ENCODE data around the gene PDGFRB.

The PDGFRB gene

DNA sequence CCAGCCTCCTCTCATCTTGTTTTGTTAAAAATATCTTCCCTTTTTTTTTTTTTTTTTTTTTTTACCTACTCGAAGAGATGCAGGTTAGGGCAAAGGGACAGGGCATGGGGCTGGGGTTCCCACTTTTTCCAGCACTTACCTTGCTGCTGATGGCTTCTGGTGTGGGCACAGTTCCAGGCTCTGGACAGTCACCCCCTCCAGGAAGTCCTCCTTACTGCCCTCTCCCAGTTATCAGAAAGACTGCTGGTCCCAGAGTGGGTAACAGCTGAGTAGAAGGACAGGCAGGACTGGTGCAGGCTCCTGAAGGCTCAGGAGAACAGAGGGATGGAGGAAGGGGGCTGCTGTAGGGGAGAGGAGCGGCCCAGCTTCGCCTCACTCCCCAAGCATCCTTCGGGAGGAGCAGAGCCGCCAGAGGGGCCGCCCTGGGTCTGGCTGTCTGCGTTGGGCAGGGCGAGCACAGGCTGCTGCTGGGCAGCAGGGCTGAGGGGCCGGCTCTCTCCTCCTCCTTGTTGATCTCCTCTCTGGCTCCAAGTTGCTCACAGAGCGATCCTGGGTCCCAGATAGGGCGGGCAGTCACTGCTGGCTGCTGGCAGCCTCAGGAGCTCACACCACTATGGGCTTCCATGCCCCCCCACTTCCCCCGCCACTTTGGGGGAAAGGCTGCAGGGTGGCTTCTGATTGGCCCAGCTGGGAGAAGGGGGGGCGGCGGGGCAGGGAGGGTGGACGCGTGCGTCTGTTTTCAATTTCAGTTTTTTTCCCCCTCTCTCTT, at the start of gene PDGFRB:
Gene PDGFRB (minus strand): TSS at position 588 of the 769 bp plus-strand sequence. CDS start 18,798 bp downstream, outside the sequence.
- peak; percentile 77 for DNase-seq (ENCODE audit: low read depth)

DNA sequence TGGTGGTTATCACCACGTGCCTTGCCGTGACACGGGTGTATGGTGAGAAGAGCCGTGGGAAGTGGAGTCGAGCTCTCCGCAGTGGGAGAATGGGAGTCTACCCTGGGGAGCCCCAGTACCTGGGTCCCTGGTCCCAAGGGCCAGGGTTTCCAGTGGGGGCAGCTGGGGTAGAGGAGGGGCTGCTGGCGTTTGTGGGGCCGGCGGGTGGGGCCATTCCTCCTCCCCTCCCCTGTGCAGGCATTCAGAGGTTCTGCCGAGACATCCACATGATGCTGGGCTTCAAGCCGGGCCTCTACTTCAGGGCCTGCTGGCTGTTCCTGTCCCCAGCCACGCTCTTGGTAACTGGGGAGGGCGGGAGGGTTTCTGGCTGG, 48.9 kb upstream of the PDGFRB start:
- no peak for DNase-seq (ENCODE audit: low read depth)

DNA sequence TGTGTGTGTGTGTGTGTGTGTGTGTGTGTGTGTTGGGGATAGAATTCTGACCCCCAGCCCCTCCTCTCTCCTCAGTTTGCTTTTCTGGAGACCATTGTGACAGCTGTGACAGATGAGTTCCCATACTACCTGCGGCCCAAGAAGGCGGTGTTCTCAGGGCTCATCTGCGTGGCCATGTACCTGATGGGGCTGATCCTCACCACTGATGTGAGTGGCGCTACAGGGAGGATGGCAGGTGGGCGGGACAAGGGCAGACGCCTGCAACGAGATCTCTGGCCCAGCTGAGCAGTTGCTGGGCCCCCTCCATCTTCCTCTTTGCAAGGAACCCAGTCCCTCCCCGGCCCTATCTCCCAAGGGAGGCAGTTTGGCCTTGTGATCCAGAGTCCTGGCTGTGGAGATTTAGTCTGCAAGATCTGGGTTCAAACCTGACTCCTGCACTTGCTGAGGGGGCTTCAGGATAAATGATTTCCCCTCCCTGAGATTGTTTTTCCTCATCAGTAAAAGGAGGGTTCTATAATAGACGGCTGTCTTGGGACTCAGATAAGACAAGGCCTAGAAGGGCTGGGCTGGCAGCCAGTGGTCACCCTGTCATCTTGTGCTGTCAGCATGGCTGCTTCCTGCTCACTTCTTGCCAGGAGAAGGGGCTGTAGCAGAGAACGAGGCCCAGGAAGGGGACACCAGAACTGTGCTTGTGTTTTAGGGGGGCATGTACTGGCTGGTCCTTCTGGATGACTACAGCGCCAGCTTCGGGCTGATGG, 48.4 kb upstream of the PDGFRB start:
- no peak for DNase-seq (ENCODE audit: low read depth)

DNA sequence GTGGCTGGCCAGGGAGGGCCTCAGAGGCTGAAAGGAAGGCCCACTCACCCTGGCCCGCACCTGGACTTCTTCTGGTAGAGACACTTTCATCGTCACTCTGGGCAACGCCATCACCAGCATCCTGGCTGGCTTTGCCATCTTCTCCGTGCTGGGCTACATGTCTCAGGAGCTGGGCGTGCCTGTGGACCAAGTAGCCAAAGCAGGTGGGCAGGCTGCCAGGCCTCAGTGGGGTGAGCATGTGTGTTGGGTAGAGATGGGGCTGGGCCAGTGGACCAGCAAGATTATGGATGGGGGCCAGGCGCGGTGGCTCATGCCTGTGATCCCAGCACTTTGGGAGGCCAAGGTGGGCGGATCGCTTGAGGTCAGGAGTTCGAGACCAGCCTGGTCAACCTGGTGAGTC, 46.9 kb upstream of the PDGFRB start:
- DNase-seq (ENCODE audit: low read depth), result no peak

DNA sequence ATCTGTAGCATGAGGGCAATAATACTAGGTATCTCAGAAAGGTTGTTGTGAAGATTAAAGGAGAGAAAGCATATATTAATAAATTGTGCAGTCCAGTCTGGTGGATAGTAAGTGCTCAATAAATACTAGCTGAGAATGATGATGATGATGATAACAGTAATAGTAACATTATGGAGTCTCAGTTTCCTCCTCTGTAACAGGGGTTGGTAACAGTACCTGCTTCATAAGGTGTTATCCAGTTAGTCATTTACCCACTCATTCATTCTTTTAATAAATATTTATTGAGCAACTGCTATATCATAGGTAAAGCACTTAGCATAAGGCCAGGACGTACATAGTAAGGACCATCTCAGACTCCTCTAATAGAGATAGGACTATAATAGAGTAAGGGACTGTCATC, 41.8 kb upstream of the PDGFRB start:
- DNase-seq (ENCODE audit: low read depth), result no peak

DNA sequence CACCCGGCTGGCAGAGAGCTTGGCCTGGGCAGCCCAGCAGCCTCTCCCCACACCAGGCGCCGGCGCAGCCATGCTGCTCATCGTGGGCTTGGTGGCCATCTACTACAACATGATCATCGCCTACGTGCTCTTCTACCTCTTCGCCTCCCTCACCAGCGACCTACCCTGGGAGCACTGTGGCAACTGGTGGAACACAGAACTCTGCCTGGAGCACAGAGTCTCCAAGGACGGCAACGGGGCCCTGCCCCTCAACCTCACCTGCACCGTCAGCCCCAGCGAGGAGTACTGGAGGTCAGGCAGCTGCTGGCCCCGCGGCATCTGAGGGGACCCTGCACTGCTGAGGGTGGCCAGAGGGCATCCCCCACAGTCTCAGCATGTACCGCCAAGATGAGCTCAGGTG, 41.3 kb upstream of the PDGFRB start:
- no peak for DNase-seq (ENCODE audit: low read depth)

DNA sequence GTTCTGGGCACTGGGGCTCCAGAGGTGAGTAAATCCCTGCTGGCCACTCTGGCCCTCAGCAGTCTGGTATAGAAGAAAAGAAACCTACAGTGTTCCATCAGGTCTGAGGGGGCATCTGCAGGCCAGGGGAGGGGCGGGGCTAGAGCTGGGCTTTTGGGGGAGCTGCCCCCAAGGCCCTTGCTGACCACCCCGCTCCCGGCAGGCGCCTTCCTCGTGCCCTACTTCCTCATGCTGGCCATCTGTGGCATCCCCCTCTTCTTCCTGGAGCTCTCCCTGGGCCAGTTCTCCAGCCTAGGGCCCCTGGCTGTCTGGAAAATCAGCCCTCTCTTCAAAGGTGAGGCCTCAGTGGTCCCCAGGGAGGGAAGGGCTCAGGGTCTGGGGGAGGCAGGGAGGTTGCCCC, 40.9 kb upstream of the PDGFRB start:
- DNase-seq (ENCODE audit: low read depth), result no peak

DNA sequence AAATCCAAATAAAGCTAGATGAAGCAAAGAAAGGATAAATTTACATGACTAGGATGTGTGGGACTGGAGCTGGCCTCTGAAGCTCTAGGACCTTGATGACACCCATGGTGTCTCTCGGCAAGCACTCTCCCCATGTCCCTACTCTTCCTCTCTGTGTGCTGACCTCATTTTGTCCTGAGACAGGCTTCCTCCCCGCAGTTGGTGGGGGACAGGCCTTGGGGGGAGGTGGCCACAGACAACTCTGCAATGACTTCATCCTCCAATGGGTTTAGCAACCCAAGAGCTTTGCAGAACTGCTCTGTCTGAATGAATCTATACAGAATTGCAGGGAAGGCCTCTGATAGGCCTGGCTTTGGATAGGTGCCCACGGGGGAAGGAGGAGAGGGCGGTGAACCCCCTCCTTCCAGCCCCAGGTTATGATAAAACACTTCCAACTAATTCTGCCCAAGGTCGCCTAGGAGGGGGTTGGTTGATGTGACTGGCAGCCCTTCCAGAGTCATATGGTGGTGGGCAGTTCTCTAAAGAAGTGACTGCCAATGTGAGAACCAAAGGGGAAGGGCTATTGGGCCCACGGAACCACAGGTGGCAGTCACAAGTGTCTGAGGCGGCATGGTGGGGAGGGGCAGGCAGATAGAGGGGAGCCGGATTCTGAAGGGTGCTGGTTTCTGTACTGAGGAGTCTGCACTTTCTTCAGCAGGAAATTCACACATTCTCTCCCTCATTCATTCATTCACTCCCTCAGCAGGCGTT, 40.3 kb upstream of the PDGFRB start:
- no peak for DNase-seq (ENCODE audit: low read depth)

DNA sequence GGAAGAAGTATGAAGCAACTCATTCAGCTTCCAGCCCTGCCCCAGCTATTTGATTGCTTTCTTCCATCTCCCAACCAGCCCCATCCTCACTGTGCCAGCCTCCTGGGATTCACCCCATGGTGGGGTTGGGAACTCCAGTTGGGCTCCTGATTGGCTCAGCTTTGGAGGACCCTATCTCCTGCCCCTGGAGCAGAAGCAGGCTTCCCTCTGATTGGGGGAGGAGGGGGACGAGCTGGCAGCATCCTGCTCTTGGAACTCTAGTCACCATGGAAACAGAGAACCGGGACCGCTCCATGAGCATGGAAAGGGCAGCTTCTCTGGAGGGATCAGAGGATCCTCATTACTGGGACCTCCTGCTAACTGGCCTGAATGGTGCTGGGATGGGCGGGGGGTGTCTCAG, 36.8 kb upstream of the PDGFRB start:
- no peak for DNase-seq (ENCODE audit: low read depth)

DNA sequence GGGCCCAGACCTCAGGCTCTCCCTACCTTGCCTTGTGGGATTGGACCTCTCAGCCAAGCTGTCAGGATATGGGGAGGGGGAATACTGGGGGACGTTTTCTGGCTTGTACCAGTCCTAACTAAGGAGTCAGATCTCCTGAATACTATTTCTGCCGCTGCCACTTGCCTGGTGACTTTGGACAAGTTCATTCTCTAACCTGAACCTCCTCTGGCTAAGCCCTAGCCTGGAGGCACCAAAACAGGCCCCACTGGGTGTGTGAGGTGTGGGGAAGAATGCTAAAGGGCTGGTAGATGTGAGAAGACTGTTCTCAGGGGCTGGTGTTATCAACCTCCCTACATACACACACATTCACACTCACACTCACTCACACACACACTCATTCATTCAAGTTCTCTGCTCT, 35.3 kb upstream of the PDGFRB start:
- DNase-seq (ENCODE audit: low read depth), result no peak

DNA sequence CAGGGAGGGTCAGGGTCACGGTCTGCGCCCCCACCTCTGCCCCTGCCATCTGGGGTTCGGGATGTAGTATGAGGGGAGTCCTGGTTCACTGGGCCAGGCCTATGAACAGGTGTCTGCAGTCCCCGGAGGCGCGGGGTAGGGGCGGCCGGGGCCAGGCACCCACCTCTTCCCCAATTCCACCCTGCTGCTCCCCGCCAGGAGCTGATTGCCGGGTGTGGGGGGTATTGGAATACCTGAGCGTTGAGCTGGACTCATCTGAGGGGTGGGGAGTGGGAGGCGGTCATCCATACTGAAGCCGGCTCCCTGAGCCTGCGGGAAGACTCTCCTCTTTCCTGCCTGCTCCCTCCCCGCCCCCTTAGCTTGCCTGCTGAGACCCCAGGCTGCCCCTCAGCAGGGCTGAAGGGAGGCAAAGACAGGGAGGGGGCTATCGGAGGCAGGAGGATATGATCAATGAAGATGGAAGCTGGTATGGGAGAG, 34.9 kb upstream of the PDGFRB start:
- no peak for DNase-seq (ENCODE audit: low read depth)

DNA sequence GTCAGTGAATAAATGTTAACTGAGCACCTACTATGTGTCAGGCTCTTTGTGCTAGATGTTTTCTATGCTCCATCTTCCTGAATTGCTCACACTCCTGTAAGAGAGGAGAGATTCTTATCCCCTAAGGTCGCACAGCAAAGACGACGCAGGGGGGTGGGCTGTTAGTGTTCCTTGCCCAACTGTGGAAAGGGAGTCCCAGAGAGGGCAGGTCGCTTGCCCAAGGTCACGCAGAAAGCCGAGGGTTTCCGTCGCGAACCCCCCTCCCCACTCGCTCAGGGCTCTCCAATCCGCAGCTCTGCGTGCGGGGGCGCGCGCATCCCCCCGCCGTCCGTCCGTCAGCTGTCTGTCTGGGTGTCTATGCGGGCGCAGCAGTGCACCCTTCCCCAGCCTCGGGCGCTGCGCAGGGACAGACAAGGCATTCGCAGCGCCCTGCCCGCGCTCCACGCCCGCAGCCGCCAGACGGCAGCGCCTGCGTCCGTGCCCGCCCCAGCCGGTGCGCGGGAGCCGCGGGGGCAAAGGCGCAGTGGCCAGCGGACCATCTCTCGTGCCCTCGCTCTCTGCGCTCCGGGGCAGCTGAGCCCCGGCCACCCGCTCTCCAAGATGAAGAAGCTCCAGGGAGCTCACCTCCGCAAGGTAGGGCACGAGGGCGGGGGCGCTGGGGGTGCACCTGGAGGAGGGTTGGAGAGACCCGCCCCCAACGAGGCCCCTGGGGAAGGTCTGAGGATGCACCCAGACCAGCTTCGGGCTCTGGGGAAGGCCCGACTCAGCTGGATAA, 34.3 kb upstream of the PDGFRB start, which contains the start of gene SLC6A7:
Gene SLC6A7 (plus strand): TSS at position 335 of the 775 bp plus-strand sequence. CDS start 266 bp downstream, at position 601.
- DNase-seq (ENCODE audit: low read depth), result no peak

DNA sequence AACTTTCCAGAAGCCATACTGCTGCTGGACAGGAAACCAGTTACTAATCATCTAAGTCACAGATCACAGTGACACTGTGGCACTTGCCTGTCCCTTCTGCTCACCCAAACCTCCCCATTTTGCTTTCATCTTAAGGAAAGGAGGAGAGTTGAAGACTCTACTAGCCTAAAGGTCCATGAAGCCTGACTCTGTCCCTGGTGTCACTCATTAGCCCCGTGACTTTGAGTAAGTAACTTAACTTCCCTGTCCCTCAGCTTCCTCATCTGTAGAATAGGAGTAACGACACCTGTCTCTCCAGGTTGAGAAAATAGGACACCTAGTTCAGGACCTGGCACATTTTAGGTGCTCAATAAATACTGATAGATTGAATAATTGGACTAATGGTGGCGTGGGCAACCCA, 33.7 kb upstream of the PDGFRB start:
- DNase-seq (ENCODE audit: low read depth), result no peak

DNA sequence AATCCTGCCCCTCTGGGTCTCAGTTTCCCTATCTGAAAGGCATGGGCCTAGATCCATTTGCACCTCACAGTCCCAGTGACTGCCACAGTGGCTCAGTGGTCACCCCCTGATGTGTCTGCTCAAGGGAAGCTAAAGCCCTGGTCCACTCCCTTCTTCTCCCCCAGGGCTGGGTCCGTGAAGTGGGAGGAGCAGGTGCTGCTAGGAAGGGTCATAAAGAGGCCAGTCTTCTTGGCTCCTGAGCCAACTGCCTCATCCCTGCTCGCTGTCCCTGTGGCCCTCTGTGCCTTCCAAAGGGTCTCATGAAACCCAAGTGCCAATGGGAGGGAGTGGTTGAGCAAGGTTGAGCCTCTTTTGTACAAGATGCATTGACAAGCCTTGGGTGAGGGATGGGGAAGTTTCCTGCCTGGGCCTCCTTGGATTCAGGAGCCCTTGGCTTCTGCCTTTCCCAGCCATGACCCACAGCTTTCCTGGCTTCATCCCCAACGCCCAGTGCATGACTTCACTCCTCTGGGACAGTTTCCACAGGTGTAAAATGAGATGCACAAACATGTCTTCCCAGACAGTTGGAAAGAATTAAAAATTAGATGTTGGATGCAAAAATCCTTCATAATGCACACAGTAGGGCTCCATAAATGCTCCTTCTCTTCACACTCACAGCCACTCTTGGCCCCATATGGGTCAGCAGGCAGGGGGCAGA, 32.6 kb upstream of the PDGFRB start:
- DNase-seq (ENCODE audit: low read depth), result no peak

DNA sequence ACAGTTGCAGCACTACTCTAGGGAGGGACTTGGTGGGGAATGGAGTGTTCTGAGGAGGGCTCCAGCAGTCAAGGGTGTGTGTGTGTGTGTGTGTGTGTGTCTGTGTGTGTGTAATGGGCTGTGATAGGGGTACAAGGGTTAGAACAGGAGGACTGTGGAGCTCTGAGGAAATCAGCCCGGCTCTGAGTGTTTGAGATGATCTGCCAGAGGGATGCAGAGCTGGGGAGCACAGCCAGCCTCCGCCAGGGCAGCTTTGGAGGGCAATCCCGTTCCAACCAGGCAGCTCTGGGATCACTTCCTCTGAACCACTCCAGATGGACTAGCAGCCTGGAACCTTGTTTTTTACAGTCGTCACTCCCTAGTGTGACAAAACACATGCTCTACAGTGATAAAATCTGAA, 31.3 kb upstream of the PDGFRB start:
- DNase-seq (ENCODE audit: low read depth), result no peak

DNA sequence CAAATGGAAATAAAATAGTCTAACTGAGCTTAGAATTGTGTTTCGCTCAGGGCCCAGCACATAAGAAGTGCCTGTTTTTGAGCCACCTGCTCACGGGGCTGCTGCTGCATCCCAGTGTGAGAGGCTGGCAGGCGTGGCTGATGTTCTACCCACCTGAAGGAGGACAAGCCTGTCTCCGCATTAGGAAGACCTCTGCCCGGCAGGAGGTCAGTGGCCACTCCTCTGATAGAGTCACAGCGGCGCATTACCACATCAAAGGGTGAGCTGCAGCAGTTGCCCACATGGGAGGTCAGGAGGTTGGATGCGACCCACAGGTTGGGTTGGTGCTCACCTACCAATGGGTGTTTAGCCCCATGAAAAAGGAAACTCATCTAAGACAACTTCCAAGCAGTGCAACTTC, 30.5 kb upstream of the PDGFRB start:
- no peak for DNase-seq (ENCODE audit: low read depth)

DNA sequence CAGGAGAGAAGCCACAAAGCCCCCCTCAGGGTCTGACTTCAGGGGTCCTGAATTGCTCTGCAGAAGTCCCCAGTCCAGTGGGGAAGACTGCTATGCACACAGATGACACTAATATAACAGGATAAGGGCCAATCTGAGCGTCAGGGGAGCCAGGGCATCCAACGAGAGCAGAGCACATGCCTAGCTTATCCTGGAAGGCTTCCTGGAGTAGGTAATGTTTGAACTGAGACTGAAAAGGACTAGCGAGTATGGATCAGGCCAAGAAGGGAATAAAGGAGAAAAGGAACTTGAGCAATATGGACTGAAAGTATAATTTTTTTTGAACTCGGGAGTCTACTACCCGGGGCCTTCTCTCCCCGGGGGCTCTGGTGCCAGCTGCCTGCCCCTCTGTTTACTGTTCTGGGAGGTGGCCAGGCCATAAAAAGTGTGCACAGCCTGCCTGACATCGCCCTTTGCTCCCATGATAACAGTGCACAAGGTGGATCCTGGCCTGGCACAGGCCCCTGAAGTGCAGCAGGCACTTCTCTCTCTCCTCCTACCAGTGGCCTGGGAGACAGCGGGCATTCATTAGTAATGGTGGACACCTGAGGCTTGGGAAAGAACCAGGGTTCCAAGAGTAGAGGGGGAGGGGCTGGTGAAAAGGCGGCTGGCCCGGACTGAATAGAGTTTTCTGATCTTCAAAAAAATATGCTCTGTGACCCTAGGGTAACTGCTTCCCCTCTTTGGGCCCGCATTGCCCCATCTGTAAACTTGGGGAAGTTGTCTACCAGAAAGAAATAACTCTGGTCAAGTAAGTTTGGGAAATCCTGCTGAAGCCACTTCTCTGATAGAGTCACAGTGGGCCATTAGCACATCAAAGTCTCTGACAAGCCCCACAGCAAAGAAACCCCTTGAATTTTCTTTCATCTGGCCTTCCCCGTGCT, 29.6 kb upstream of the PDGFRB start:
- DNase-seq (ENCODE audit: low read depth), result no peak

DNA sequence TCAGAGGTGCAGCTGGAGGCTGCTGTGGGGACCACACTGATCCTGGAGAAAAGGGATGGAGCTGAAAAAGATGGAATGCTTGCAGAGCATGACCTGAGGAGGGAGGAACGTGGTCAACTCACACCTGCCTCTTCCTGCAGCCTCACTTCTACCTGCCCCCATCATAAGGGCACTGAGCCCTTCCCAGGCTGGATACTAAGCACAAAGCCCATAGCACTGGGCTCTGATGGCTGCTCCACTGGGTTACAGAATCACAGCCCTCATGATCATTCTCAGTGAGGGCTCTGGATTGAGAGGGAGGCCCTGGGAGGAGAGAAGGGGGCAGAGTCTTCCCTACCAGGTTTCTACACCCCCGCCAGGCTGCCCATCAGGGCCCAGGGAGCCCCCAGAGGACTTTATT, 28.4 kb upstream of the PDGFRB start:
- no peak for DNase-seq (ENCODE audit: low read depth)

DNA sequence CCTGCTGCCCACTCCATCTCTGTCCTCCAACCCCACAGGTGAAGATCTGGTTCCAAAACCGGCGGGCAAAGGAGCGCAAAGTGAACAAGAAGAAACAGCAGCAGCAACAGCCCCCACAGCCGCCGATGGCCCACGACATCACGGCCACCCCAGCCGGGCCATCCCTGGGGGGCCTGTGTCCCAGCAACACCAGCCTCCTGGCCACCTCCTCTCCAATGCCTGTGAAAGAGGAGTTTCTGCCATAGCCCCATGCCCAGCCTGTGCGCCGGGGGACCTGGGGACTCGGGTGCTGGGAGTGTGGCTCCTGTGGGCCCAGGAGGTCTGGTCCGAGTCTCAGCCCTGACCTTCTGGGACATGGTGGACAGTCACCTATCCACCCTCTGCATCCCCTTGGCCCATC, 27.8 kb upstream of the PDGFRB start:
- DNase-seq (ENCODE audit: low read depth), result no peak

DNA sequence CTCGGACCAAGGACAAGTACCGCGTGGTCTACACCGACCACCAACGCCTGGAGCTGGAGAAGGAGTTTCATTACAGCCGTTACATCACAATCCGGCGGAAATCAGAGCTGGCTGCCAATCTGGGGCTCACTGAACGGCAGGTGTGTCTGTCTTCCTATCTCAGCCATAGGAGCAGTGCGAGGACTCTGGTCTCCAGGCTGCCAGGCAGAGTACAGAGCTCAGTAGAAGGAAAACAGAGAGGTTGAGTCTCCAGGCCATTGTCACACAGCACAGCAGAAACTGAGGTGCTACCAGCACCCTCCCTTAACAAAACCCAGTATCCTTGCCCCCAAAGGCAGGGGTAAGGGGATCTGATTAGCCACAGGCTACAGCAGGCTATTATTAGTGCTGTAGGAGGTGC, 27.1 kb upstream of the PDGFRB start:
- no peak for DNase-seq (ENCODE audit: low read depth)

All from amniotic epithelial cell (primary cell).